ENCODE results near the gene SSR3. TPM values are rescaled to one million over a fixed set of nuclear protein-coding genes. Genes with fewer than 3 reads are reported as not detected.

The SSR3 gene
- total RNA-seq, 1 experiment from 2014 or later: 178 TPM

DNA sequence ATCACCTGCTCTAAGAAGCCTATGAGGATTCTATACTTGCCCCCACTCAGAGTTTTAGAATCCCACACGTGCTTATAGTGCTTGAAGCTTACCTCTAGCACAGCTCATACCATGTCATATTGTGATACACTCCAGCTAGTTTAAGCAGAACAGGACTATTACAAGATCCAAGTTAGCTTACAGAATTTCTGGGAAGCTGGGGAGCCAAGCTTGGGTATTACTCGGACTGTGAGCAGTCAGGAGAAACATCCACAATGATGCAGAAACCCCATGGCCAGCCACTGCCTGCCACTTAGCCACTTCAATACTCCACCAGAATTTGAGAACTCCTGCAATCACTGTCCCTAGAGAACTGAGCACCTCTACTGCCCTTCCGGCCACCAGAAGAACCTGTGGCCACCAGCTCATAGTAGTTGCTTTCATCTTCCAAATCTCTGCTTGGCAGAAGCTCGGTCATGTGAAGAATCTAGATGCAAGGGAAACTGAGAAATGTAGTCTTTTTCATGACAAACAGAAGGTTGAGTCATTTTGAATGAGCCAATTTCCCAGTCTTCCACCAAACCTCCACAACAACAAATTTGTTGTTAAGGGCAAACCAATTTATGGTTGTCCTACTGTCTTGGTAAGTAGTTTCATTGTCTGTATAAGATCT, 27.7 kb upstream of the SSR3 start:
- H3K79me2 ChIP-seq (ENCODE audit: low read length): no peaks in the 10 kb centered on the region
- TF ChIP-seq EZH2phosphoT487 (IDR thresholded peaks at IDR 0.05; ENCODE audit: borderline replicate concordance, low read length) (no peak), EZH2 (IDR thresholded peaks at IDR 0.05; ENCODE audit: low read length, unreplicated experiment) (no peak)
- TF ChIP-seq, protein P1, sequence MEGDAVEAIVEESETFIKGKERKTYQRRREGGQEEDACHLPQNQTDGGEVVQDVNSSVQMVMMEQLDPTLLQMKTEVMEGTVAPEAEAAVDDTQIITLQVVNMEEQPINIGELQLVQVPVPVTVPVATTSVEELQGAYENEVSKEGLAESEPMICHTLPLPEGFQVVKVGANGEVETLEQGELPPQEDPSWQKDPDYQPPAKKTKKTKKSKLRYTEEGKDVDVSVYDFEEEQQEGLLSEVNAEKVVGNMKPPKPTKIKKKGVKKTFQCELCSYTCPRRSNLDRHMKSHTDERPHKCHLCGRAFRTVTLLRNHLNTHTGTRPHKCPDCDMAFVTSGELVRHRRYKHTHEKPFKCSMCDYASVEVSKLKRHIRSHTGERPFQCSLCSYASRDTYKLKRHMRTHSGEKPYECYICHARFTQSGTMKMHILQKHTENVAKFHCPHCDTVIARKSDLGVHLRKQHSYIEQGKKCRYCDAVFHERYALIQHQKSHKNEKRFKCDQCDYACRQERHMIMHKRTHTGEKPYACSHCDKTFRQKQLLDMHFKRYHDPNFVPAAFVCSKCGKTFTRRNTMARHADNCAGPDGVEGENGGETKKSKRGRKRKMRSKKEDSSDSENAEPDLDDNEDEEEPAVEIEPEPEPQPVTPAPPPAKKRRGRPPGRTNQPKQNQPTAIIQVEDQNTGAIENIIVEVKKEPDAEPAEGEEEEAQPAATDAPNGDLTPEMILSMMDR (conservative IDR thresholded peaks at IDR 0.05; ENCODE audit: low read depth, low read length): no peak
- no TSS peak for BruUV-seq (replicated peaks)
- no peak overlapping the region for H3K4me2 ChIP-seq (ENCODE audit: low read length)
- H3F3A ChIP-seq (ENCODE audit: low read length, unreplicated experiment): no peaks in the 10 kb centered on the region
- H3K27ac ChIP-seq (ENCODE audit: low read length): no peak overlapping the region
- H3K4me1 ChIP-seq (ENCODE audit: insufficient read depth, low read length): no peaks in the 10 kb centered on the region; the same call in 1 of the 2 replicates
- ChIA-PET CTCF (no interaction called here), POLR2A (ENCODE audit: unreplicated experiment) (interaction anchor here (0.7 kb wide), 1 partner anchor 507 kb away, joined by 3 read pairs; no protein-coding TSS in a partner anchor)
- H3K4me3 ChIP-seq (ENCODE audit: low read length): no peak overlapping the region
- H2AFZ ChIP-seq (ENCODE audit: low read length): no peak overlapping the region
- H3K9me3 ChIP-seq (ENCODE audit: low read length): no peaks in the 10 kb centered on the region
- no peak overlapping the region for H3K9ac ChIP-seq (ENCODE audit: low read length)
- H3K9me2 ChIP-seq (replicated peaks; ENCODE audit: low read length): no peaks in the 10 kb centered on the region
- intact Hi-C loops (cut with micrococcal nuclease): no loop called here
- H4K20me1 ChIP-seq (ENCODE audit: low read length): no peaks in the 10 kb centered on the region
- no peaks in the 10 kb centered on the region for H3K36me3 ChIP-seq (ENCODE audit: low read depth, low read length)
- DNase-seq: no peak
- no peaks in the 10 kb centered on the region for H3K27me3 ChIP-seq (ENCODE audit: low read length)
- ATAC-seq: no peak

DNA sequence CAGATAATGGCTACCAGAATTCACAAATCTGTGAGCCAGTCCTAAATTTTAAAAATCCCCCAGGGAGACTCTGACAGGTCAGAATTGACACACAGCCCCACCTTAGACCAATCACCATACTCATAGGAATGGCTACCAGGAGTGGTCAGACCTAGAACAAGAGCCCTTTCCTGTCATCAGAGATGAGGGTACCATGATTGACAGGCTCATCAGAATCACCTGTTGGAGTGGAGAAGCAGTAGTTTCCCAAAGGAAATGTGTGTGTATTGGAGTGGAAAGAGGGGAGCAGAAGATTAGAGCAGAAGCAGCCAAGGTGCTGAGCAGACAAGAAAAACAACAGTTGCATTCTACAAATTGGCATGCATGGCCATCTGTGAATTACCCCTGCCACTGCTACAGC, 27.0 kb upstream of the SSR3 start:
- BruUV-seq (replicated peaks): no TSS peak
- CTCF ChIA-PET: no interaction called here

More for the DNA sequence above, 27.0 kb upstream of the SSR3 start:
- Histone ChIP-seq H3K27ac (ENCODE audit: low read length) (no peak overlapping the region), H3K9me3 (ENCODE audit: low read length) (no peaks in the 10 kb centered on the region), H3K9ac (ENCODE audit: low read length) (no peak overlapping the region), H3K4me2 (ENCODE audit: low read length) (no peak overlapping the region), H3F3A (ENCODE audit: low read length, unreplicated experiment) (no peaks in the 10 kb centered on the region), H3K36me3 (ENCODE audit: low read depth, low read length) (no peaks in the 10 kb centered on the region), H3K27me3 (ENCODE audit: low read length) (no peaks in the 10 kb centered on the region), H3K4me1 (ENCODE audit: insufficient read depth, low read length) (no peaks in the 10 kb centered on the region; the same call in 1 of the 2 replicates), H2AFZ (ENCODE audit: low read length) (no peak overlapping the region), H3K79me2 (ENCODE audit: low read length) (no peaks in the 10 kb centered on the region), H4K20me1 (ENCODE audit: low read length) (no peaks in the 10 kb centered on the region), H3K9me2 (replicated peaks; ENCODE audit: low read length) (no peaks in the 10 kb centered on the region), H3K4me3 (ENCODE audit: low read length) (no peak overlapping the region)
- POLR2A ChIA-PET (ENCODE audit: unreplicated experiment): interaction anchor here (0.6 kb wide), 1 partner anchor 24 kb away, joined by 3 read pairs; no protein-coding TSS in a partner anchor
- no peak for DNase-seq
- no peak for ATAC-seq
- TF ChIP-seq, protein P1 (conservative IDR thresholded peaks at IDR 0.05; ENCODE audit: low read depth, low read length): no peak
- no peak for TF ChIP-seq EZH2 (IDR thresholded peaks at IDR 0.05; ENCODE audit: low read length, unreplicated experiment)
- no peak for TF ChIP-seq EZH2phosphoT487 (IDR thresholded peaks at IDR 0.05; ENCODE audit: borderline replicate concordance, low read length)
- intact Hi-C loops (cut with micrococcal nuclease): no loop called here
